Activated T-cell treated with anti-CD3 and anti-CD28 coated beads, Interleukin-2, amount 50 U/mL, for 72 hours (primary cell): ENCODE results near the gene C1orf52. TPM values are rescaled to one million over a fixed set of nuclear protein-coding genes. Genes with fewer than 3 reads are reported as not detected.
"Not testable (repeated sequence)": the region's sequence is repeated elsewhere in the genome, so short reads cannot be mapped to it uniquely, and the experiment has no call there.

Experiments
- ATAC-seq, 2 donors: fragments of 150-1000 bp; cut with Tn5 transposase; replicated peaks in 1 of 2; 2 replicates each; pipeline ENCODE4 v1.10.0; 2021; ENCODE audit warnings: moderate library complexity in 2 of 2, mild to moderate bottlenecking in 1 of 2
- DNase-seq, 2 donors: peaks; one replicate each; pipeline ENCODE4 v3.0.0; 2021 to 2022; ENCODE audit warnings: mixed read lengths in 1 of 2
- H3K27ac Mint-ChIP-seq: one replicate; pipeline ENCODE4 v1.8.0; 2022; ENCODE audit warnings: mild to moderate bottlenecking, moderate library complexity, mixed read lengths
- H3K27me3 Mint-ChIP-seq: one replicate; pipeline ENCODE4 v1.8.0; 2022; ENCODE audit warnings: low read depth, mixed read lengths
- H3K36me3 Mint-ChIP-seq, 2 donors: one replicate each; pipeline ENCODE4 v1.8.0; 2022; ENCODE audit warnings: mixed read lengths in 2 of 2, mild to moderate bottlenecking in 1 of 2; ENCODE audit not compliant: insufficient read depth in 2 of 2
- H3K4me1 Mint-ChIP-seq: one replicate; pipeline ENCODE4 v1.8.0; 2022; ENCODE audit warnings: low read depth, mixed read lengths
- H3K4me3 Mint-ChIP-seq, 2 donors: one replicate each; pipeline ENCODE4 v1.8.0; 2022; ENCODE audit warnings: mild to moderate bottlenecking in 2 of 2, mixed read lengths in 2 of 2, moderate library complexity in 2 of 2
- H3K9me3 Mint-ChIP-seq, 2 donors: one replicate each; pipeline ENCODE4 v1.8.0; 2022; ENCODE audit warnings: mixed read lengths in 2 of 2
- total RNA-seq, 2 donors: library from RNA; stranded (reverse); gene quantifications; one replicate each; pipeline ENCODE4 v1.2.3, GENCODE V29; 2022

C1orf52 gene
- total RNA-seq, 2 donors from 2014 or later: 23.3 to 25.6 TPM

- Mint-ChIP-seq H3K27me3 (no peaks in the 10 kb centered on the region), H3K27ac (peak overlapping the region; percentile 83), H3K4me3 (peak overlapping the region; percentile 85 to 88), H3K36me3 (peaks cover 6 to 17% of the 10 kb centered on the region in 2 donors), H3K9me3 (no peaks in the 10 kb centered on the region), H3K4me1 (peaks cover 74% of the 10 kb centered on the region)
- DNase-seq: no peak
- no peak for ATAC-seq
Observed at GRCh38 chr1:85274969-85275453, 15.5 kb upstream of the C1orf52 start.

- Mint-ChIP-seq H3K4me1 (peaks cover 59% of the 10 kb centered on the region), H3K36me3 (peaks cover 8 to 24% of the 10 kb centered on the region in 2 donors), H3K27me3 (no peaks in the 10 kb centered on the region), H3K27ac (peak overlapping the region; percentile 16), H3K4me3 (peak overlapping the region in 1 of 2 donors; percentile 41), H3K9me3 (no peaks in the 10 kb centered on the region)
- DNase-seq: no peak
- no peak for ATAC-seq
Observed at GRCh38 chr1:85273397-85273796, 13.9 kb upstream of the C1orf52 start.

- peaks cover 40% of the 10 kb centered on the region for H3K4me1 Mint-ChIP-seq
- ATAC-seq: no peak
- H3K36me3 Mint-ChIP-seq: peaks cover 6 to 25% of the 10 kb centered on the region in 2 donors
- no peak overlapping the region for H3K4me3 Mint-ChIP-seq
- peak overlapping the region; percentile 62 for H3K27ac Mint-ChIP-seq
- no peak for DNase-seq
- no peaks in the 10 kb centered on the region for H3K9me3 Mint-ChIP-seq
- H3K27me3 Mint-ChIP-seq: no peaks in the 10 kb centered on the region
Observed at GRCh38 chr1:85268801-85269585, 9.5 kb upstream of the C1orf52 start.

GRCh38 chr1:85267313-85267712, 7.9 kb upstream of the C1orf52 start:
- H3K4me3 Mint-ChIP-seq: no peak overlapping the region
- peaks cover 4 to 15% of the 10 kb centered on the region in 2 donors for H3K36me3 Mint-ChIP-seq
- H3K27ac Mint-ChIP-seq: no peak overlapping the region
- DNase-seq (no peak), ATAC-seq (no peak)
- no peaks in the 10 kb centered on the region for H3K9me3 Mint-ChIP-seq
- no peaks in the 10 kb centered on the region for H3K27me3 Mint-ChIP-seq
- peaks cover 28% of the 10 kb centered on the region for H3K4me1 Mint-ChIP-seq

GRCh38 chr1:85264150-85264549, 4.7 kb upstream of the C1orf52 start:
- DNase-seq: no peak
- peaks cover 13% of the 10 kb centered on the region for H3K4me1 Mint-ChIP-seq
- no peak overlapping the region for H3K4me3 Mint-ChIP-seq
- no peaks in the 10 kb centered on the region for H3K27me3 Mint-ChIP-seq
- H3K9me3 Mint-ChIP-seq: peaks cover 0 to 2% of the 10 kb centered on the region in 2 donors
- no peak overlapping the region for H3K27ac Mint-ChIP-seq
- peaks cover 4 to 11% of the 10 kb centered on the region in 2 donors for H3K36me3 Mint-ChIP-seq
- no peak for ATAC-seq

GRCh38 chr1:85262985-85263384, 3.5 kb upstream of the C1orf52 start:
- Mint-ChIP-seq H3K36me3 (peaks cover 2 to 8% of the 10 kb centered on the region in 2 donors), H3K9me3 (peaks cover 0 to 2% of the 10 kb centered on the region in 2 donors), H3K27me3 (no peaks in the 10 kb centered on the region), H3K4me1 (peaks cover 21% of the 10 kb centered on the region), H3K27ac (no peak overlapping the region), H3K4me3 (no peak overlapping the region)
- ATAC-seq: no peak
- DNase-seq: no peak

- no peak for ATAC-seq
- Mint-ChIP-seq H3K27me3 (no peaks in the 10 kb centered on the region), H3K36me3 (peaks cover 9 to 21% of the 10 kb centered on the region in 2 donors), H3K9me3 (peaks cover 0 to 2% of the 10 kb centered on the region in 2 donors), H3K4me1 (peaks cover 48% of the 10 kb centered on the region), H3K4me3 (peak overlapping the region; percentile 97 to 99), H3K27ac (peak overlapping the region; percentile 97)
- DNase-seq: no peak
Observed at GRCh38 chr1:85259912-85260274, 431 bp upstream of the C1orf52 start.

GRCh38 chr1:85258536-85259117, 835 bp downstream of the C1orf52 start:
- H3K4me1 Mint-ChIP-seq: peaks cover 51% of the 10 kb centered on the region

GRCh38 chr1:85249042-85249441, 10.4 kb downstream of the C1orf52 start:
- not testable (repeated sequence) for H3K27me3 Mint-ChIP-seq, H3K27ac Mint-ChIP-seq, ATAC-seq, H3K9me3 Mint-ChIP-seq, DNase-seq, H3K4me3 Mint-ChIP-seq
- Mint-ChIP-seq H3K36me3 (peaks cover 7 to 17% of the 10 kb centered on the region in 2 donors), H3K4me1 (peaks cover 12% of the 10 kb centered on the region)

More at GRCh38 chr1:85258536-85259117, 835 bp downstream of the C1orf52 start:
- Mint-ChIP-seq H3K27me3 (no peaks in the 10 kb centered on the region), H3K36me3 (peaks cover 7 to 16% of the 10 kb centered on the region in 2 donors), H3K9me3 (peaks cover 0 to 2% of the 10 kb centered on the region in 2 donors), H3K4me3 (peak overlapping the region; percentile 97 to 99), H3K27ac (peak overlapping the region; percentile 41)
- ATAC-seq (no peak), DNase-seq (no peak)

GRCh38 chr1:85245891-85246290, 13.6 kb downstream of the C1orf52 start:
- no peak overlapping the region for H3K4me3 Mint-ChIP-seq
- peaks cover 0 to 3% of the 10 kb centered on the region in 2 donors for H3K9me3 Mint-ChIP-seq
- ATAC-seq (no peak), DNase-seq (no peak)
- no peaks in the 10 kb centered on the region for H3K27me3 Mint-ChIP-seq
- peaks cover 7% of the 10 kb centered on the region for H3K4me1 Mint-ChIP-seq
- peaks cover 7 to 11% of the 10 kb centered on the region in 2 donors for H3K36me3 Mint-ChIP-seq
- no peak overlapping the region for H3K27ac Mint-ChIP-seq

GRCh38 chr1:85245456-85245855, 14.0 kb downstream of the C1orf52 start:
- Mint-ChIP-seq H3K4me3 (no peak overlapping the region), H3K9me3 (peaks cover 0 to 2% of the 10 kb centered on the region in 2 donors), H3K27ac (no peak overlapping the region), H3K36me3 (peaks cover 7 to 8% of the 10 kb centered on the region in 2 donors), H3K4me1 (peaks cover 11% of the 10 kb centered on the region), H3K27me3 (no peaks in the 10 kb centered on the region)
- DNase-seq (no peak), ATAC-seq (no peak)

GRCh38 chr1:85244271-85245061, 15.0 kb downstream of the C1orf52 start:
- no peak overlapping the region for H3K4me3 Mint-ChIP-seq
- ATAC-seq (no peak), DNase-seq (no peak)
- H3K27ac Mint-ChIP-seq: no peak overlapping the region
- H3K27me3 Mint-ChIP-seq: no peaks in the 10 kb centered on the region
- H3K4me1 Mint-ChIP-seq: peaks cover 14% of the 10 kb centered on the region
- H3K9me3 Mint-ChIP-seq: no peaks in the 10 kb centered on the region
- H3K36me3 Mint-ChIP-seq: peaks cover 2 to 3% of the 10 kb centered on the region in 2 donors

GRCh38 chr1:85243372-85243771, 16.1 kb downstream of the C1orf52 start:
- no peak for ATAC-seq
- Mint-ChIP-seq H3K36me3 (no peaks in the 10 kb centered on the region), H3K27me3 (no peaks in the 10 kb centered on the region), H3K4me1 (peaks cover 14% of the 10 kb centered on the region), H3K4me3 (no peak overlapping the region), H3K27ac (no peak overlapping the region), H3K9me3 (no peaks in the 10 kb centered on the region)
- no peak for DNase-seq
